H1 (cell line): Measurements from ENCODE around the gene CD300A. TPM values are rescaled to one million over a fixed set of nuclear protein-coding genes. Genes with fewer than 3 reads are reported as not detected.

ENCODE experiments used
- CTCF ChIA-PET: fragments of 300-600 bp; sonication (Branson Sonifier 250); formaldehyde crosslinking; loops from one replicate; lab custom pipeline; 2021; ENCODE audit not compliant: partially characterized antibody; lab: Charles Lee
- POLR2A ChIA-PET: fragments of 300-600 bp; sonication (Branson Sonifier 250); formaldehyde crosslinking; loops from one replicate; lab custom pipeline; 2021; ENCODE audit warnings: inconsistent platforms; ENCODE audit not compliant: partially characterized antibody; lab: Charles Lee
- DNase-seq, 2 experiments: peaks; one replicate each; pipeline versions ENCODE4 v3.0.0 to v3.0.0-alpha.2; 2010 to 2022; ENCODE audit warnings: low spot score in 2 of 2, low read depth in 1 of 2, mixed read lengths in 1 of 2
- FAIRE-seq: peaks from 2 replicates; lab custom pipeline; 2011; peaks lifted over from hg19 to GRCh38; lab: Jason Lieb, UNC
- H2AFZ ChIP-seq: 2 replicates; pipeline ENCODE4 v1.8.1; 2012; ENCODE audit warnings: low read length, inconsistent platforms
- H2AK5ac ChIP-seq: 2 replicates; pipeline ENCODE4 v1.6.1; 2013; ENCODE audit warnings: low read depth, low read length
- H2BK120ac ChIP-seq: replicated peaks from 2 replicates; pipeline ENCODE3; 2013; ENCODE audit warnings: low read depth, low read length, inconsistent platforms
- H2BK12ac ChIP-seq: 2 replicates; pipeline ENCODE4 v1.6.1; 2013; ENCODE audit warnings: low read depth, low read length
- H2BK15ac ChIP-seq: 2 replicates; pipeline ENCODE4 v1.6.1; 2013; ENCODE audit warnings: low read length
- H2BK20ac ChIP-seq: 2 replicates; pipeline ENCODE4 v1.6.1; 2013; ENCODE audit warnings: low read length
- H2BK5ac ChIP-seq: 2 replicates; pipeline ENCODE4 v1.6.1; 2013; ENCODE audit warnings: low read depth, low read length
- H3K14ac ChIP-seq: 2 replicates; pipeline ENCODE4 v1.6.1; 2013; ENCODE audit warnings: inconsistent platforms; ENCODE audit not compliant: insufficient read length
- H3K18ac ChIP-seq: 2 replicates; pipeline ENCODE4 v1.6.1; 2013; ENCODE audit warnings: low read length; ENCODE audit errors: extremely low read depth
- H3K23ac ChIP-seq: 2 replicates; pipeline ENCODE4 v1.6.1; 2013; ENCODE audit warnings: inconsistent platforms; ENCODE audit not compliant: insufficient read length
- H3K23me2 ChIP-seq: 2 replicates; pipeline ENCODE4 v1.6.1; 2013; ENCODE audit warnings: low read depth, low read length
- H3K27ac ChIP-seq: 2 replicates; pipeline ENCODE4 v1.6.1; 2011; ENCODE audit warnings: low read depth, low read length, inconsistent platforms
- H3K27me3 ChIP-seq, 4 experiments: replicated peaks in 1 of 4; 1 replicate in 1 of 4; 2 replicates in 3 of 4; pipeline versions ENCODE4 v1.6.1 to v1.8.1; 2011 to 2013; ENCODE audit warnings: low read length in 3 of 4, mild to moderate bottlenecking in 3 of 4, inconsistent platforms in 2 of 4, mixed read lengths in 2 of 4, moderate library complexity in 1 of 4; ENCODE audit not compliant: control insufficient read depth in 3 of 4, insufficient read depth in 3 of 4; ENCODE audit errors: extremely low read depth in 1 of 4
- H3K36me3 ChIP-seq, 4 experiments: 2 replicates each; pipeline versions ENCODE4 v1.6.1 to v1.8.1; 2011 to 2013; ENCODE audit warnings: mild to moderate bottlenecking in 4 of 4, low read length in 3 of 4, moderate library complexity in 2 of 4, control low read depth in 1 of 4, inconsistent platforms in 1 of 4; ENCODE audit not compliant: insufficient read depth in 4 of 4, control insufficient read depth in 2 of 4
- H3K4ac ChIP-seq: replicated peaks from 2 replicates; pipeline ENCODE3; 2013; ENCODE audit warnings: low read length, low read depth, mixed read lengths, inconsistent platforms; ENCODE audit not compliant: insufficient read length
- H3K4me1 ChIP-seq, 4 experiments: replicated peaks in 1 of 4; 1 replicate in 1 of 4; 2 replicates in 3 of 4; pipeline versions ENCODE4 v1.6.1 to v1.8.1; 2011 to 2013; ENCODE audit warnings: low read length in 3 of 4, inconsistent platforms in 2 of 4, mixed read lengths in 1 of 4; ENCODE audit not compliant: insufficient read depth in 4 of 4, control insufficient read depth in 3 of 4
- H3K4me2 ChIP-seq, 2 experiments: 2 replicates each; pipeline versions ENCODE4 v1.6.1 to v1.8.1; 2011 to 2013; ENCODE audit warnings: low read depth in 2 of 2, low read length in 2 of 2, control low read depth in 1 of 2, inconsistent platforms in 1 of 2, mild to moderate bottlenecking in 1 of 2; ENCODE audit not compliant: insufficient read depth in 1 of 2
- H3K4me3 ChIP-seq, 4 experiments: fragments of 200-600, 300-600 bp in 1 of 4; sonication (generic), shearing (Covaris generic), sonication (Bioruptor Twin) in 1 of 4; 2 replicates each; pipeline versions ENCODE4 v1.5.1 to v1.8.1; 2011 to 2016; ENCODE audit warnings: low read length in 4 of 4, low read depth in 3 of 4, control low read depth in 2 of 4, inconsistent platforms in 2 of 4, mild to moderate bottlenecking in 2 of 4, mixed read lengths in 1 of 4, moderate library complexity in 1 of 4; ENCODE audit not compliant: insufficient read depth in 2 of 4; ENCODE audit errors: extremely low read depth in 1 of 4
- H3K56ac ChIP-seq: replicated peaks from 2 replicates; pipeline ENCODE3; 2013; ENCODE audit warnings: low read depth, mild to moderate bottlenecking, mixed read lengths, low read length, inconsistent platforms; ENCODE audit not compliant: insufficient read length
- H3K79me1 ChIP-seq: 2 replicates; pipeline ENCODE4 v1.6.1; 2013; ENCODE audit warnings: low read depth, low read length, control low read depth
- H3K79me2 ChIP-seq, 2 experiments: 2 replicates each; pipeline versions ENCODE4 v1.6.1 to v1.8.1; 2012 to 2013; ENCODE audit warnings: low read length in 2 of 2, mild to moderate bottlenecking in 2 of 2, inconsistent platforms in 1 of 2; ENCODE audit not compliant: insufficient read depth in 2 of 2, control insufficient read depth in 1 of 2
- H3K9ac ChIP-seq, 4 experiments: replicated peaks in 1 of 4; 1 replicate in 1 of 4; 2 replicates in 3 of 4; pipeline versions ENCODE4 v1.6.1 to v1.8.1; 2011 to 2013; ENCODE audit warnings: low read depth in 3 of 4, low read length in 3 of 4, control low read depth in 2 of 4, mild to moderate bottlenecking in 2 of 4, moderate library complexity in 2 of 4, inconsistent platforms in 1 of 4; ENCODE audit errors: extremely low read depth in 1 of 4
- H3K9me3 ChIP-seq, 2 experiments: 2 replicates each; pipeline versions ENCODE4 v1.6.1 to v1.8.1; 2012 to 2013; ENCODE audit warnings: mild to moderate bottlenecking in 2 of 2, moderate library complexity in 2 of 2, control low read depth in 1 of 2, inconsistent platforms in 1 of 2, low read depth in 1 of 2, low read length in 1 of 2, mixed read lengths in 1 of 2; ENCODE audit not compliant: insufficient read depth in 2 of 2
- H4K20me1 ChIP-seq, 2 experiments: replicated peaks in 1 of 2; 2 replicates each; pipeline versions ENCODE3 to v1.8.1; 2011 to 2013; ENCODE audit warnings: inconsistent platforms in 2 of 2, low read length in 2 of 2, mild to moderate bottlenecking in 1 of 2; ENCODE audit not compliant: insufficient read depth in 2 of 2, control insufficient read depth in 1 of 2
- H4K5ac ChIP-seq: 2 replicates; pipeline ENCODE4 v1.6.1; 2013; ENCODE audit warnings: low read length, low read depth, mixed read lengths, inconsistent platforms; ENCODE audit not compliant: insufficient read length
- H4K8ac ChIP-seq: 2 replicates; pipeline ENCODE4 v1.8.0; 2013; ENCODE audit warnings: mild to moderate bottlenecking, moderate library complexity, low read length, inconsistent platforms; ENCODE audit not compliant: insufficient read depth; ENCODE audit errors: extremely low read depth
- H4K91ac ChIP-seq: replicated peaks from 2 replicates; pipeline ENCODE3; 2013; ENCODE audit warnings: low read length, mixed read lengths, inconsistent platforms; ENCODE audit not compliant: insufficient read length
- BCL11A ChIP-seq, 2 experiments: IDR thresholded peaks; one replicate each; pipeline ENCODE4 v1.6.1; 2011; ENCODE audit warnings: low read depth in 2 of 2, low read length in 2 of 2, mild to moderate bottlenecking in 2 of 2
- CEBPB ChIP-seq: IDR thresholded peaks from 2 replicates; pipeline ENCODE4 v1.6.1; 2012; ENCODE audit warnings: low read depth, low read length
- CREB1 ChIP-seq: IDR thresholded peaks from 2 replicates; pipeline ENCODE4 v1.6.1; 2012; ENCODE audit warnings: inconsistent platforms
- FOSL1 ChIP-seq: IDR thresholded peaks from 2 replicates; pipeline ENCODE4 v1.6.1; 2011; ENCODE audit warnings: mild to moderate bottlenecking, low read depth, low read length, moderate library complexity; ENCODE audit not compliant: insufficient read depth
- GABPA ChIP-seq: IDR thresholded peaks from 2 replicates; pipeline ENCODE4 v1.6.1; 2011; ENCODE audit warnings: mild to moderate bottlenecking, low read length, moderate library complexity, borderline replicate concordance; ENCODE audit not compliant: insufficient read depth
- KDM1A ChIP-seq: fragments of 200-600, 300-600 bp; sonication (generic); IDR thresholded peaks from 2 replicates; pipeline ENCODE4 v1.7.1; 2016; ENCODE audit warnings: mild to moderate bottlenecking, low read length, borderline replicate concordance
- NANOG ChIP-seq: IDR thresholded peaks from 2 replicates; pipeline ENCODE4 v1.6.1; 2011; ENCODE audit warnings: low read length, low read depth, mild to moderate bottlenecking, inconsistent platforms; ENCODE audit not compliant: insufficient read depth, poor library complexity, severe bottlenecking
- NRF1 ChIP-seq: IDR thresholded peaks from 2 replicates; pipeline ENCODE4 v1.6.1; 2011; ENCODE audit warnings: mild to moderate bottlenecking, low read depth, low read length, improper control_type of control experiment
- RAD21 ChIP-seq, 2 experiments: IDR thresholded peaks in 1 of 2; conservative IDR thresholded peaks in 1 of 2; 2 replicates each; pipeline ENCODE4 v1.6.1; 2011; ENCODE audit warnings: low read depth in 2 of 2, low read length in 2 of 2, improper control_type of control experiment in 1 of 2, inconsistent platforms in 1 of 2, mild to moderate bottlenecking in 1 of 2, moderate library complexity in 1 of 2
- SIX5 ChIP-seq: IDR thresholded peaks from 2 replicates; pipeline ENCODE4 v1.6.1; 2011; ENCODE audit warnings: mild to moderate bottlenecking, low read depth, low read length
- TEAD4 ChIP-seq: IDR thresholded peaks from 2 replicates; pipeline ENCODE4 v1.6.1; 2012; ENCODE audit warnings: low read depth, low read length, inconsistent platforms, mixed read lengths
- WGBS, 2 experiments: shearing (Covaris generic) in 1 of 2; methylation state at CpG; one replicate each; pipeline versions ENCODE4 v1.1.6 to v1.1.7; 2013 to 2015; ENCODE audit warnings: low lambda C conversion rate in 2 of 2, mixed read lengths in 2 of 2, inconsistent platforms in 1 of 2, low coverage in 1 of 2, missing lambda C conversion rate in 1 of 2; ENCODE audit not compliant: insufficient replicate concordance in 2 of 2, insufficient coverage in 1 of 2, insufficient read length in 1 of 2; ENCODE audit errors: extremely low coverage in 1 of 2, missing lambda C conversion rate in 1 of 2; 5-methylcytosine and 5-hydroxymethylcytosine counted together
- polyA plus RNA-seq, 7 experiments: library from polyadenylated mRNA; depleted of rRNA in 3 of 7; stranded (reverse) in 5 of 7; unstranded in 2 of 7; fragments of >200 nt in 5 of 7; fragments of 200-250 nt in 2 of 7; gene quantifications; 1 replicate in 5 of 7; 2 replicates in 1 of 7; 4 replicates in 1 of 7; pipeline versions ENCODE4 v1.2.1 to v1.2.3, GENCODE V29; 2011 to 2013; ENCODE audit warnings: missing spikeins in 2 of 7, mixed read lengths in 2 of 7
- total RNA-seq: library from RNA; stranded (reverse); fragmentation: NEBNext Ultra II Directional; extraction: Animal tissue kit (Norgen Biotek cat#: 25700); gene quantifications from 2 replicates; pipeline ENCODE4 v1.2.1, GENCODE V29; 2021
- TF ChIP-seq, protein P1 (sequence below): IDR thresholded peaks from 2 replicates; pipeline ENCODE4 v1.6.1; 2011; ENCODE audit warnings: low read length, improper control_type of control experiment

The CD300A gene
- total and polyA plus RNA-seq, 2 of the 8 experiments (the other 6 are each of a cell fraction or from before 2014, with no cell fraction given) = 0.52 to 1.3 TPM

DNA sequence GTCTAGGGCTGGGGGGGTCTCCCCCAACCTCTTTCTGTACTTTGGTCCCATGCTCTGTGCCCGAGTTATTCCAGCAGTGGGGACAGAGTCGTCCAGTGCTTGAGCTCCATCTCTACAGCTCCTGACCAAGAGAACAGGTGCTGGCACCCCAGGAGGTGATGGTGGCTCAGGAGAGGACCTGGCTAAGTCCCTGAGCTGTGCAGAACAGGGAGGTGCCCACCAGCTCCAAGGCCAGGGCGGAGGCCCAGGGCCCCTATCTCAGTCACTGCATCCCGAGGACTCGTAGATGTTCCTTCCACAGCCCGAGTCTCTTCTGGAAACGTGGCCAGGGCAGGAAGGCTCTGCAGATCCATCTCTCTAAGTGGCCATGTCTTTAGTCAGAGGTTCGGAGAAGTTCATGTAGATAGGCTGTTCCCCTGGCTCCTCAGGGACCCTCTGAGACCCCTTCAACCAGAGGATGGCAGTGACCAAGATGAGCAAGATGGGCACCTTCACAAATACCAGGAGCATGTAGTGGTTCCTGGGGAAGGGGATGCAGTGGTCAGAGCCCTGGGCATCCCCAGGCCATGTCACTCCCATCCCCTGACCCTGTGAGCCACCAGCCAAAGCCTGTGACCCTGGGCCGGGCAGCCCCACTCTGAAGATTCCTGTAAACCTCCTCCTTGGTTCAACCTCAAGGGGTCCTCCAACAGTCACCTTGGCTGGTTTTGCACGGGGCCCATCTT, 56.1 kb downstream of the CD300A start:
- H3K4me2 ChIP-seq = no peak overlapping the region
- DNase-seq (no peak), FAIRE-seq (no peak)
- no peaks in the 10 kb centered on the region for H3K27me3 ChIP-seq
- no peak overlapping the region for H3K14ac ChIP-seq
- no peaks in the 10 kb centered on the region for H3K79me1 ChIP-seq
- no peak overlapping the region for H2AK5ac ChIP-seq
- H3K36me3 ChIP-seq = no peaks in the 10 kb centered on the region
- H2BK15ac ChIP-seq = no peak overlapping the region
- H3K18ac ChIP-seq = no peak overlapping the region
- ChIA-PET POLR2A (interaction anchor here (0.7 kb wide), 1 partner anchor 171 kb away, joined by 4 read pairs; no protein-coding TSS in a partner anchor), CTCF (interaction anchor here (0.9 to 1.7 kb wide), 4 partner anchors 11 to 163 kb away, joined by 3 to 6 read pairs (median 4); partner anchors contain the start of gene BTBD17)
- H3K4me3 ChIP-seq = no peak overlapping the region
- H3K9me3 ChIP-seq = peaks cover 14 to 24% of the 10 kb centered on the region in 2 experiments; a peak in 3 of 4 replicates
- no peak overlapping the region for H3K4ac ChIP-seq
- no peak overlapping the region for H3K56ac ChIP-seq
- H4K8ac ChIP-seq = no peak overlapping the region
- no peak overlapping the region for H2AFZ ChIP-seq
- no peak overlapping the region for H3K27ac ChIP-seq
- H4K5ac ChIP-seq = no peak overlapping the region
- H2BK120ac ChIP-seq = no peak overlapping the region
- no peak overlapping the region for H4K91ac ChIP-seq
- no peak overlapping the region for H3K23ac ChIP-seq
- no peak overlapping the region for H2BK12ac ChIP-seq
- 84% methylated on average over 10 of the region's 10 CpGs; no CpG with 5 or more reads in 1 of the 2 experiments for WGBS, 2 experiments
- H4K20me1 ChIP-seq = peaks cover 0 to 2% of the 10 kb centered on the region in 2 experiments
- H2BK20ac ChIP-seq = no peak overlapping the region
- no peaks in the 10 kb centered on the region for H3K4me1 ChIP-seq
- no peak overlapping the region for H3K9ac ChIP-seq
- H3K23me2 ChIP-seq = no peaks in the 10 kb centered on the region
- H2BK5ac ChIP-seq = no peak overlapping the region
- H3K79me2 ChIP-seq = no peaks in the 10 kb centered on the region
- TF ChIP-seq GABPA (no peak), RAD21 (IDR thresholded peaks at IDR 0.05 in 1 of 2, conservative IDR thresholded peaks at IDR 0.05 in 1 of 2; ENCODE audit: low read depth in 2 of 2, low read length in 2 of 2) (no peak), FOSL1 (no peak), NANOG (no peak), CEBPB (no peak), TEAD4 (no peak), NRF1 (no peak), KDM1A (no peak), BCL11A (IDR thresholded peaks at IDR 0.05; ENCODE audit: low read depth in 2 of 2, low read length in 2 of 2) (no peak), SIX5 (no peak), CREB1 (no peak)
- TF ChIP-seq, protein P1, sequence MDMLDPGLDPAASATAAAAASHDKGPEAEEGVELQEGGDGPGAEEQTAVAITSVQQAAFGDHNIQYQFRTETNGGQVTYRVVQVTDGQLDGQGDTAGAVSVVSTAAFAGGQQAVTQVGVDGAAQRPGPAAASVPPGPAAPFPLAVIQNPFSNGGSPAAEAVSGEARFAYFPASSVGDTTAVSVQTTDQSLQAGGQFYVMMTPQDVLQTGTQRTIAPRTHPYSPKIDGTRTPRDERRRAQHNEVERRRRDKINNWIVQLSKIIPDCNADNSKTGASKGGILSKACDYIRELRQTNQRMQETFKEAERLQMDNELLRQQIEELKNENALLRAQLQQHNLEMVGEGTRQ = no peak
